Liver (tissue), 3 donors: ENCODE results near the gene EHMT1.

ENCODE experiments used
- CTCF ChIP-seq: fragments of 150-350 bp; IDR thresholded peaks from 2 replicates; pipeline ENCODE4 v1.5.1; 2017; ENCODE audit warnings: improper control_type of control experiment, low read depth, low read length; ENCODE audit not compliant: missing input control
- HNF4G ChIP-seq: IDR thresholded peaks from 2 replicates; pipeline ENCODE4 v1.6.1; 2016; ENCODE audit warnings: antibody characterized with exemption
- donor health status: healthy.
- donor health status: healthy.

DNA sequence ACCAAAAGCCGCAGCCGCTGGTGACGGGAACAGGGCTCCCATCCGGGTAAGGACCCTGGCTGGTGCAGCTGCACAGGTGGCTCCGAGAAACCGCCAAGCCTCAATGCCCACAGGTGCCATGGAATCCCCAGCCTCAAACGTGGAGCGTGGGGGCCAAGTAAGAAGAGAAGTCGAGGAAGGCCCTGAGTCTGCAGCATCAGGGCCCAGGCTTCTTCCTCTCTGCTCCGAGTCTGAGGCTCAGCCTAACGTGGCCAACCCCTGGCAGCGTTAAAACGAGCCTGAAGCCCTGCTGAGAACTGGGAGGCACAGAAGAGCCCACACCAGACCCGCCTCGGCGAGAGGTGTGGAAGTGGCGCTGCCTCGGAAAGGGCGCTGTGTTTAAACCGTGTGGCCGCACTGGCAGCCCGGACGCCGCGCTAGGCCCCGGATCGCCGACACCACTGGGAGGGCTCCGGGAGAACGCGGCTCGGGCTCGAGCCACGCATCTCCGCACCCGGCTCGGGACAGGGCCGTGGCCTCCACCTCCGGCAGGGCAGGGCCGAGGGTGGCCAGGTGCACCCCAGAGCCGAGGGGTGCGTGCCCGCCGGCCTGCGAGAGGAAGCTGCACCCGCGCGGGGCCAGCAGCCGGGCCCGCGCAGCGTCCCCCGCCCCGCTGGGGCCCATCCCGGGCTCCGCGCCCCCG is 29.2 kb upstream of the EHMT1 start:
- TF ChIP-seq CTCF, result no peak
- TF ChIP-seq HNF4G, result no peak
